Astrocyte (in vitro differentiated cells and primary cell): ENCODE results near the gene MRPS2. TPM values are rescaled to one million over a fixed set of nuclear protein-coding genes. Genes with fewer than 3 reads are reported as not detected.

ENCODE experiments used
- DNase-seq: peaks from one replicate; pipeline ENCODE4 v3.0.0-alpha.2; 2010; ENCODE audit warnings: low read depth
- FAIRE-seq: peaks from 2 replicates; lab custom pipeline; 2011; peaks lifted over from hg19 to GRCh38; lab: Jason Lieb, UNC
- H2AFZ ChIP-seq: 2 replicates; pipeline ENCODE4 v1.6.0; 2012; ENCODE audit warnings: low read depth, low read length, inconsistent platforms
- H3K27ac ChIP-seq: 2 replicates; pipeline ENCODE4 v1.5.1; 2011; ENCODE audit warnings: low read depth, low read length, inconsistent platforms
- H3K27me3 ChIP-seq: 2 replicates; pipeline ENCODE4 v1.6.0; 2011; ENCODE audit warnings: low read length, inconsistent platforms; ENCODE audit not compliant: insufficient read depth
- H3K36me3 ChIP-seq: 2 replicates; pipeline ENCODE4 v1.5.1; 2011; ENCODE audit warnings: low read length, inconsistent platforms; ENCODE audit not compliant: insufficient read depth
- H3K4me1 ChIP-seq: 2 replicates; pipeline ENCODE4 v1.5.1; 2011; ENCODE audit warnings: low read length, inconsistent platforms; ENCODE audit not compliant: insufficient read depth
- H3K4me2 ChIP-seq: 2 replicates; pipeline ENCODE4 v1.6.0; 2012; ENCODE audit warnings: low read length, inconsistent platforms
- H3K4me3 ChIP-seq: 2 replicates; pipeline ENCODE4 v1.5.1; 2011; ENCODE audit warnings: low read depth, mild to moderate bottlenecking, low read length, inconsistent platforms; ENCODE audit not compliant: insufficient read depth
- H3K79me2 ChIP-seq: 2 replicates; pipeline ENCODE4 v1.6.0; 2012; ENCODE audit warnings: mild to moderate bottlenecking, low read length, inconsistent platforms; ENCODE audit not compliant: insufficient read depth
- H3K9ac ChIP-seq: 2 replicates; pipeline ENCODE4 v1.6.0; 2012; ENCODE audit warnings: mild to moderate bottlenecking, low read length, inconsistent platforms
- H3K9me3 ChIP-seq: 2 replicates; pipeline ENCODE4 v1.5.1; 2012; ENCODE audit warnings: low read depth, mild to moderate bottlenecking, low read length, inconsistent platforms; ENCODE audit not compliant: insufficient read depth
- H4K20me1 ChIP-seq: 2 replicates; pipeline ENCODE4 v1.6.0; 2012; ENCODE audit warnings: low read length, inconsistent platforms; ENCODE audit not compliant: insufficient read depth
- H3K27ac Mint-ChIP-seq: one replicate; pipeline ENCODE4 v1.8.0; 2021; ENCODE audit warnings: mild to moderate bottlenecking, mixed read lengths; ENCODE audit not compliant: unreplicated experiment
- H3K27me3 Mint-ChIP-seq: one replicate; pipeline ENCODE4 v1.8.0; 2021; ENCODE audit warnings: low read depth, mixed read lengths; ENCODE audit not compliant: unreplicated experiment
- H3K36me3 Mint-ChIP-seq: one replicate; pipeline ENCODE4 v1.8.0; 2021; ENCODE audit warnings: low read depth, mixed read lengths; ENCODE audit not compliant: unreplicated experiment
- H3K4me1 Mint-ChIP-seq: one replicate; pipeline ENCODE4 v1.8.0; 2021; ENCODE audit warnings: low read depth, mixed read lengths; ENCODE audit not compliant: unreplicated experiment
- H3K4me3 Mint-ChIP-seq: one replicate; pipeline ENCODE4 v1.8.0; 2021; ENCODE audit warnings: mild to moderate bottlenecking, moderate library complexity, mixed read lengths; ENCODE audit not compliant: unreplicated experiment
- H3K9me3 Mint-ChIP-seq: one replicate; pipeline ENCODE4 v1.8.0; 2021; ENCODE audit warnings: mild to moderate bottlenecking, mixed read lengths; ENCODE audit not compliant: unreplicated experiment
- EZH2 ChIP-seq: IDR thresholded peaks from 2 replicates; pipeline ENCODE4 v1.6.1; 2012; ENCODE audit warnings: mild to moderate bottlenecking, low read length, inconsistent platforms; ENCODE audit not compliant: insufficient read depth
- total RNA-seq: library from RNA; stranded (reverse); gene quantifications from 2 replicates; pipeline ENCODE4 v1.2.1, GENCODE V29; 2021
- TF ChIP-seq, protein P1 (sequence below): IDR thresholded peaks from 2 replicates; pipeline ENCODE4 v1.5.1; 2011; ENCODE audit warnings: low read depth, mild to moderate bottlenecking, inconsistent platforms, low read length, moderate library complexity; ENCODE audit not compliant: insufficient read depth

Gene MRPS2
- total RNA-seq, 1 donor from 2014 or later, result 38.6 TPM

DNA sequence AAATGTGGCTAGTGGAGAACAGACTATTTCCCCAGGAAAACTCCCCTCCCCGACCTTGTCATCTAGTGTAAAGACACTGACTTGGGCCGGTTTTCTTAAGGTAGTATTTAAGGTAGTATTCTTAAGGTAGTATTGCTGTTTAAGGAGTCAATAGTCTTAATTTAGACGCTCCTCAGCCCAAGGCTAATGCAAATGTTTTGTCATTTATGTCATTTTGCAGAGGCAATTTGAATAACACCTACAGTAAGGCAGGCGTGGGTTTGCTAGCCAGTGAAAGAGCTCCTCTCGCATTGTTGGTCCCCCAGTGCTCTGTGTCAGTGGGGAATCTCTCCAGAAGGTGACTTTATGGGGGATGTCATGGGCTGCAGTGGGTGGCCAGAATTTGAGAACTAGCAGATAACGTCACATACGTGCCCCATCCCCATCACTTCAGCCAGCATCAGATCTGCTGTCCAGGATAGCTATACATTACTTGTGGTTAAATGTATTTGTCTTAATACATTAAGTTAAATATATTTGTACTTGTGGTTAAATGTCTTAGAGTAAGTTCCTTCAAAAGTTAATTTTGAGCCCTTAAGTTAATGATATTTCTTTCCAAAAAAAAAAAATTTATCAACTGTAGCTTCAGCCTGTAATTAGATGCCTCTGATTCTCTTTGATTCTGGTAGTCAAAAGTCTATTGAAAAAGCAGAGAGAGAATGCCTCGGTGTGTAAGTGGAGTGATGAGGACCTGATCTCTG is 18.3 kb upstream of the MRPS2 start:
- Histone ChIP-seq H3K27ac (no peak overlapping the region), H3K4me1 (no peaks in the 10 kb centered on the region), H3K36me3 (no peaks in the 10 kb centered on the region), H3K9ac (no peak overlapping the region), H3K4me2 (no peak overlapping the region), H3K9me3 (no peaks in the 10 kb centered on the region), H2AFZ (no peak overlapping the region), H4K20me1 (peaks cover 6% of the 10 kb centered on the region), H3K27me3 (no peaks in the 10 kb centered on the region), H3K79me2 (no peaks in the 10 kb centered on the region), H3K4me3 (no peak overlapping the region)
- H3K27me3 Mint-ChIP-seq, result no peaks in the 10 kb centered on the region
- H3K9me3 Mint-ChIP-seq, result no peaks in the 10 kb centered on the region
- no peak for DNase-seq
- no peaks in the 10 kb centered on the region for H3K4me1 Mint-ChIP-seq
- no peak overlapping the region for H3K27ac Mint-ChIP-seq
- no peak for TF ChIP-seq EZH2
- TF ChIP-seq, protein P1, sequence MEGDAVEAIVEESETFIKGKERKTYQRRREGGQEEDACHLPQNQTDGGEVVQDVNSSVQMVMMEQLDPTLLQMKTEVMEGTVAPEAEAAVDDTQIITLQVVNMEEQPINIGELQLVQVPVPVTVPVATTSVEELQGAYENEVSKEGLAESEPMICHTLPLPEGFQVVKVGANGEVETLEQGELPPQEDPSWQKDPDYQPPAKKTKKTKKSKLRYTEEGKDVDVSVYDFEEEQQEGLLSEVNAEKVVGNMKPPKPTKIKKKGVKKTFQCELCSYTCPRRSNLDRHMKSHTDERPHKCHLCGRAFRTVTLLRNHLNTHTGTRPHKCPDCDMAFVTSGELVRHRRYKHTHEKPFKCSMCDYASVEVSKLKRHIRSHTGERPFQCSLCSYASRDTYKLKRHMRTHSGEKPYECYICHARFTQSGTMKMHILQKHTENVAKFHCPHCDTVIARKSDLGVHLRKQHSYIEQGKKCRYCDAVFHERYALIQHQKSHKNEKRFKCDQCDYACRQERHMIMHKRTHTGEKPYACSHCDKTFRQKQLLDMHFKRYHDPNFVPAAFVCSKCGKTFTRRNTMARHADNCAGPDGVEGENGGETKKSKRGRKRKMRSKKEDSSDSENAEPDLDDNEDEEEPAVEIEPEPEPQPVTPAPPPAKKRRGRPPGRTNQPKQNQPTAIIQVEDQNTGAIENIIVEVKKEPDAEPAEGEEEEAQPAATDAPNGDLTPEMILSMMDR, result no peak
- no peak for FAIRE-seq
- peaks cover 9% of the 10 kb centered on the region for H3K36me3 Mint-ChIP-seq
- H3K4me3 Mint-ChIP-seq, result peak overlapping the region; percentile 66

DNA sequence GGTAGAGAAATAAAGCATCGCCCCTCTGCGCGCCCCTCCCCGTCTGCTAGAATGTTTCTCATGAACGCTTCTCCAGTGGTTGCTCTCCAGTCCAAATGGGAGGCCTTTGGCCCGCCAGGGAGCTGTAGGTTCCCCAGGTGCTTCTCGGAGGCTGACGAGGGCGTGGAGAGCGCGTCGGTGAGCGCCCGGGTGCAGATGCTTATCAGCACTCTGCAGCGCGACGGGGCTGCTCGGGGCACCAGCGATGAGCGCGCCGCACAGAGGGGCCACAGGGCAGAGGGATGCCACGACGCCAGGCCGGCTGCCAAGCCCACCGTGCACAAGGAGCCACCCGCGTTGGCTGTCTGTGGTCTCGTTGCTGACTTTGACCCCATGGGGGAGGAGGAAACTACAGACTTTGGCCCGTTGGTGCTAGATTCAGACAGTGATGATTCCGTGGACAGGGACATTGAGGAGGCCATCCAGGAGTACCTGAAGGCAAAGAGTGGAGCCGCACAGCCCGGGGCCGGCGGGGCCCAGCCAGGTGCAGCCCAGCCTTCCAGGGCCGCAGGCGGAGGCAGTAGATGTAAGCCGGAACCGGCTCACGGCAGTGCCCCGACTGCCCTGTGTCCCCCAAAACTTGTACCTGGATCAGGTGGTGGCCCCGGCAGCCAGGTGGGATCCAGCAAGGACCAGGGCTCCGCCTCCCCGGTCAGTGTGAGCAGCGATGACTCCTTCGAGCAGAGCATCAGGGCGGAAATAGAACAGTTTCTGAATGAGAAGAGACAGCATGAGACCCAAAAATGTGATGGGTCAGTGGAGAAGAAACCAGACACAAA is 15.8 kb upstream of the MRPS2 start:
- Histone ChIP-seq H3K27me3 (no peaks in the 10 kb centered on the region), H4K20me1 (peaks cover 6% of the 10 kb centered on the region), H3K79me2 (no peaks in the 10 kb centered on the region), H3K9ac (no peak overlapping the region), H3K4me3 (no peak overlapping the region), H3K9me3 (no peaks in the 10 kb centered on the region), H3K4me1 (no peaks in the 10 kb centered on the region), H2AFZ (no peak overlapping the region), H3K27ac (no peak overlapping the region), H3K4me2 (no peak overlapping the region), H3K36me3 (no peaks in the 10 kb centered on the region)
- TF ChIP-seq, protein P1, result no peak
- TF ChIP-seq EZH2, result no peak
- DNase-seq, result no peak
- Mint-ChIP-seq H3K4me3 (no peak overlapping the region), H3K4me1 (no peaks in the 10 kb centered on the region), H3K9me3 (no peaks in the 10 kb centered on the region), H3K27ac (peak overlapping the region; percentile 38), H3K27me3 (no peaks in the 10 kb centered on the region), H3K36me3 (peaks cover 13% of the 10 kb centered on the region)
- no peak for FAIRE-seq
